Stimulated activated CD8-positive, alpha-beta memory T cell treated with anti-CD3 and anti-CD28 coated beads, Interleukin-7, amount 100 ng/mL, for 4 hours (primary cell): Measurements from ENCODE around the gene ZBTB16.

Experiments used
- DNase-seq, 2 donors: peaks; one replicate each; pipeline ENCODE4 v3.0.0-alpha.2; 2020; ENCODE audit warnings: low read depth in 2 of 2

ZBTB16 gene

DNA sequence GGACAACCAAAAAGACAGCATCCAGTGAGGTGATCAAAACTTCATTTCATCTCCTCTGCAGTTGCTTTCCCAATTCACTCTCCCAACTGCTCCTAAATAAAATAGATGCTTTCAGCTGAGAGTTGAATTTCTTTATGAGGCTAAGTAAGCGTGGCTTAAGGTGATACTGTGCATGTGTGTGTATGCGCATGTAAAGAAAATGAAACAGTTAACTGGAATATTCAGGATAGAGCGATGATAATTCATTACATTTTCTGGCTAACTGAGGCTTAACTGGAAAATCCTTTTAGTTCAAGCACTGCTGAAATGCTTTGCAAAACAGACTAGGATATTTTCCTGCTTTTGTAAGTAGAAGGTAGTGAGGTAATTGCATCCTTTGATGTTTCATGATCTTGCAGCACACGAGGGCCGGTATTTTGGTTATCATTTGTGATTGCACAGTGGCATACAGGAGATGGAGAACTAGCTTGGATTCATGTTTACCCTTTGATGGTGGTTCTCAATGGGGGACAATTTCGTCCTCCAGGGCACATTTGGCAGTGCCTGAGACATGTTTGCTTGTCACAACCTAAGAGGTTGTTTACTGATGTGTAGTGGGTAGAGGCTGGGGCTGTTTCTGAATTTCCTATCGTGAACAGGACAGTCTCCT is 71.2 kb downstream of the ZBTB16 start:
- no peak for DNase-seq

DNA sequence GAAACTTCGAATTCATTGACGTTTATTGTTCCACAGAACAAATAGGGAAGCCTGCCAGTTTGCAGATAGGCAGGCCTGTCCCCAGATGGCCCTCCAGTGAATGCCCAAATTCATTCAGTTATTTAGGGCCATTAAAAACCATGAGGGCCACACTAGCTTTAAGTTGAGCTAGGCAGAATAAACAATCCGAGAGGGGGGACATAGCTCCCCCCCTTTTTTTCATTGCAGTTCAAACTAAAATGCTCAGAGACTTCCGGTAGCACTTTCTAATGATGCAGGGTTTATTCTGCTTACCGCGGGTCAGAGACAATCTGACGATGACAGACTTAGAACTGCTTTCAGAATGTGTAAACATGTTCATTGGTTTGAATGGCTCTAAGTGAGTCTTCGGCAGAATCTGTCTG is 72.0 kb downstream of the ZBTB16 start:
- DNase-seq: no peak

DNA sequence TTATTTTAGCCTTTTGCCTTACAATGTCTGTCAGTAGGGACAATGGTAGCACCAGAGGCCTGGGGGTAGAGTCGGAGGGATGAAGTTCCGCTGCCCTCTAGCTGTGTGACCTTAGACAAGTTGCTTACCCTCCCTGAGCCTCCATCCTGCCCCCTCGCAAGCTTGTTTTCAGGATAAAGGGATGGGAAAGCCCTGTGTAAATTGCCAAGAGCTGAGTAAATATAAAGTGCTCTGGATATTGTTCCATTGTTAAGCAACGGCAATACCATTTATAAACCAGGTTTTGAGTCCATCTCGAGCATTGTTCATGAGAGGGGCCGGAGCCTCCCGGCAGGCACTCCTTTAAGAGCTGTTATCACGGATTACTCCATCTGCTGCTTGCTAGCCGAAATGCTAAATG is 72.9 kb downstream of the ZBTB16 start:
- DNase-seq: no peak

DNA sequence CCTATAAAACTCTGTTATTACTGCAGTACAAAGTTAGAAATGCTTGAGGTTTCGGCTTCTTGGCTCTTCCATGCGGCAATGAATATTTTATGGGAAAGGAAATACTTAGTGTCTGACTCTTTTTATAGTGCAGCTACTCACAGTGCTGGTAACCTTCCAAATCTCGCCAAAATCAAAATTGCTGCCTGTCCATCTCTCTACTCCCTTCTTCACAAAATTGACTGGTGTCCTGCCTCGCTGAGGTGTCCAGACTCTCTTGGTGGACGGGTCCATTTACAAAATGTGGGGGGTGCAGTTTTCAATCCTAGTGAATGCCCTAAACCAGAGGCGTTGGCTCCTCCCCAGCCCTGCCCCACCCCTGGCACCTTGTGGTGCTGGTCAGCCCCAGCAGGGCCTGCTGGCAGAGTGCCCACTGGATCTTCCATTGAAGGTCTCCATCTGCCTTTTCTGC is 73.5 kb downstream of the ZBTB16 start:
- DNase-seq: no peak

DNA sequence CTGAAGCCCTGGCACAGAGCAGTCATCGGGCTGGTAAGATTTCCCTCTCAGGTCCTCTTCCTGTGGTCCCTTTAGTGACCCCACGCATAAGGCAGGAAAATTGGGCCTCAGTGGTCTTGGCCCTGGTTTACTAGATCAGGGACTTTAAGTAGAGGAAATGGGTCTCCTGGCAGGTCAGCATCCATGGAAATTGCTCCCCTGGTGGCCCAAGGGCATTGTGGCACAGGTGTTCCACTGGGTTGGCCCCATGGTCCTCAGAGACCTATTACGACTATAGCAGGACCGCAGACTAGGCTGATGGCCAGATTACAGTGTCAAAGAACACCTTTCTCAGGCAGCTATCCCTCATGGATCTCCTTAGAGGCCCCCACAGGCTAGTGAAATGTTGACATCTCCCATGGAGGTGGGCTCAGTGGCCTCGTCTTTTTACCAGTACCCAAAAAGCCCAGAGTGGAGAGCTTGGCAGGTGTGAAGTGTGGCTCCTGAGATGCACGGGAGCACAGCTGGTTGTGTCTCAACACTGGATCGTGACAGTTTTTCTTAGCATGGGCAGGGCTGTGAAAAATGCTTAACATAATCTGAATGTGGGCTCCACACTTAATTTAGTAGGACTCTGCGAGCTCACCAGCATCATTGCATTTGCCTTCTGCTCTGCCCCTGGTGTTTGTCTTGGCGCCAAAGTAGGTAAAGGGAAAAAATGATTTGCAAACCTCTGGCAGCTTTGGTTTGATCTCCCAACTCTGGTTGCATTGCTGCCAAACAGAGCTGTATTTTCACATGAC is 74.2 kb downstream of the ZBTB16 start:
- DNase-seq: no peak

DNA sequence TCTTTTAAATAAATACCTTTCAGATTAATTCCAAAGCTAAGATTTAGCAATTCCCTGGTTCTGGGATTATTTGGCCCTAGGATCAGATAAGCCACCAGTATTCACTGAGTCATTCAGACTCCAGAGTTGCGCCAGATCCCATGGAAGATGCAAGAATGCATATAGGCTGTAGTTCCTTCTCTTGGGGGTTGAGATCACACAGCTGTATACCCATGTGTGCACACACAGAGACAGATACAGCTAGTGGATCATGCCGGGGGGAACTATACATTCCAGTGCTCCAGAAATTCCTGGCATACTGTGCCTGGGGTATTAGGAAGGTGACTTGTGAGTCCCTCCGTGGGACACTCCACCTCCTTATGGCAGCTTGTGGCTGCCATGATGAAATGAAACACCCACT is 75.4 kb downstream of the ZBTB16 start:
- DNase-seq: no peak

DNA sequence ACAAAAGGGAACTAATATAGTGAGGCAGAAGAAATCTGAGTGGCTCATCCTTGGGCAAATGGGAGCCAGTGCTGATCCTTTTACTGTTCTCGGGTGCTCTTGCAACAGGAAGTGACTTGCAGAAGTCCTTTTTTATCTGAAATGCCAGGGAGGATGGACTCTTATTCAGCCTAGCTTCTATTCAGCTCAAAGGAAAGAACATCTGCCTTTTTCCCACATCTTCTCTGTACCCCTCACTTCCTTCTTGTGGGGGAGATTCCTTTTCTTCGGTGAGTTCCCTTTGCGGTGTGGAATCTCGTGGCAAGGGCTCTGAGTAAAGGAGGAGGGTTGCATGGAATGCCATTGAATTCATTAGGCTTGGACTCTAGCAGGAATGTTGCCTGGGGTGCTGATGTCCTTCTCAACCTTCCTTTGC is 76.2 kb downstream of the ZBTB16 start:
- no peak for DNase-seq

DNA sequence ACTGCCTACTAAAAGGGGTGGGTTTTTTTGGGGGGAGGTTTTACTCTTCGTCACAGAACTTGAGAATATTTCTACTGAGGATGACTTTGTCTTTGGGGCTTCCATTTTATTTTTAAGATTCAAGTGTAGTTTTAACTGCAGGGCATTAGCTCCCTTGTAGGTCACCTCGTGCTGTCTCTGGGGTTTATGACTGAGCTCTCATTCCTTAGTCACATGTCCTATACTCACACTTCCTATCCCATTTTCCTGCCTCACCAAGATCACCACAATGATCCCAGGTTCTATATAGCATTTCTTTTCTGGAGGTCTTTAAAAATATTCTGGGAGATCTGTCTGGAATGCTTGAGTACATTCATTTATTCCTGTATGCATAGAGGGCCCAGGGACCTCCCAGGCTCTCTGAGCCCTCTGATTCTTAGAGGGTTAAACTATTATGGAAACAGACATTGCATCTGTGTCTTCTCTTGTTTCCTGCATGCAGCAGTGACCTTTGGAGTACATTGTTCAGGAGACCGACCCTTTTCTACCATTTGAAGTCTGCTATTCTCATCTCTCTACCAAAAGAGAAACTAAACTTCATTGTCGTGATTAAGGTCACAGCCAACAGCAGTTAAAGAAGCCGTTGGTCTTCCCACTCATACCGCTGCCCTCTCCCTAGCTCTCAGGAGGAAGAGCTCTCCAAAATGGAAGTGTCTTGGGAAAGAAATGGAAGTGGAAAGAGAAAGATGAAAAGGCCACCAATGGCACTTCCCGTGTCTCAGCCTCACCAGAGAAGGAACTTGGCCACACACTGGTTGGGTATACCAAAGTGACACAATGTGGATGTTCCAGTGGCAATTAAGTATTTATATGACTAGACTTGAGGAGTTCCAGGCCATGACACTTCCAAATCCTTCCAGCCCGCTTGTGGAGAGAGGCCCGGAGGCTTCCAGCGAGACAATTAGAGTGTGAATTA is 77.5 kb downstream of the ZBTB16 start:
- DNase-seq: no peak

DNA sequence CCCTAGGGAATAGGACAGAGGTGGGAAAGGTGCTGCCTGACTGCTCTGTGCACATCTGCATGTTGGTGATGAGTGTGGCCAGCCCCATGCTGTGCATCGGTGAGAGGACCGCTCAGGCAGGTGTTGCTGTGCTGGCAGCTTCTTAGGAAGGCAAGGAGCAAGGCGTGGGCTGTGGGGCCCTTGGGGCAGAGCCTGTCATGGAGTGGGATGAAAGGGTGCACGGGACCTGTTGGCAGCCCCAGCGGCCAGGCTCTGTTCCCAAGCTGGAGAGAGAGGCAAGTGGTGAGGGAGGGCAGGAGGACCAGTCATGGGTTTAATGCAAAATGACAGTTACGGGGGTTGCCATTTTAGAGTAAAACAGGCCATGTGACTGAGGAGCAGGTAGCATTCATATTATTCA is 78.3 kb downstream of the ZBTB16 start:
- DNase-seq: no peak

DNA sequence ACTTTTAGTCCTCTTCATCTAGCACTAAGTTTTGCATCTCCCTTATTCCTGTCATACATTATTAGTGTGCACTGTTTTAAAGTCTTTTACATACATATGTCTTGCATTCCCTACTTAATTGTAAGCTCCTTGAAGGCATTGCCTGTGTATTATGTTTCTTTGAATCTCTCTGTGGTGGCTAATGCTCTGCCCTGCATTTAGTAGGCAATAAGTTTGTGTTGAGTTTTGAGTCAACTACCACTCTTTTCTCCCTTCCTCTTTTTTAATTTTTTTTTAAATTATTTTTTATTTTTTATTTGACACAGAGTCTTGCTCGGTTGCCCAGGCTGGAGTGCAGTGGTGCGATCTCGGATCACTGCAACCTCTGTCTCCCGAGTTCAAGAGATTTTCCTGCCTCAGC is 78.9 kb downstream of the ZBTB16 start:
- DNase-seq: no peak

DNA sequence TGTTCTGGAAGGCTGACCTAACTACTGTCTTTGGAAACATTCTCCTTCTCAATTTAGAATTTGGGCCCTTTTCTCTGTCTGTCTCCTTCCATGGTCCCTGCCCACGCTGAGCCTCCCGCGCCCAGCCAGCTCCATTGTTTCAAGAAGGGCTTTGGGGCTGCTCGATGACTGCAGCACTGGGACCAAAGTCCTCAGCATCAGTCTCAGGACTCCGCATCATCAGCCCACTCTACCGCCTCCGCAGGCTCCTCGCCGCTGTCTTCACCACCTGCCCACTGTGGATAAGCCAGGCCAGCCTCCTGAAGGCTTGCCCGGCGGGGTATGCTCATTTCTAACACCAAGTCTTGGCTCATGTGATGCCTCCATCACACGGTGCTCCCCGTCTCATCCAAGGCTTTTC is 81.3 kb downstream of the ZBTB16 start:
- no peak for DNase-seq

DNA sequence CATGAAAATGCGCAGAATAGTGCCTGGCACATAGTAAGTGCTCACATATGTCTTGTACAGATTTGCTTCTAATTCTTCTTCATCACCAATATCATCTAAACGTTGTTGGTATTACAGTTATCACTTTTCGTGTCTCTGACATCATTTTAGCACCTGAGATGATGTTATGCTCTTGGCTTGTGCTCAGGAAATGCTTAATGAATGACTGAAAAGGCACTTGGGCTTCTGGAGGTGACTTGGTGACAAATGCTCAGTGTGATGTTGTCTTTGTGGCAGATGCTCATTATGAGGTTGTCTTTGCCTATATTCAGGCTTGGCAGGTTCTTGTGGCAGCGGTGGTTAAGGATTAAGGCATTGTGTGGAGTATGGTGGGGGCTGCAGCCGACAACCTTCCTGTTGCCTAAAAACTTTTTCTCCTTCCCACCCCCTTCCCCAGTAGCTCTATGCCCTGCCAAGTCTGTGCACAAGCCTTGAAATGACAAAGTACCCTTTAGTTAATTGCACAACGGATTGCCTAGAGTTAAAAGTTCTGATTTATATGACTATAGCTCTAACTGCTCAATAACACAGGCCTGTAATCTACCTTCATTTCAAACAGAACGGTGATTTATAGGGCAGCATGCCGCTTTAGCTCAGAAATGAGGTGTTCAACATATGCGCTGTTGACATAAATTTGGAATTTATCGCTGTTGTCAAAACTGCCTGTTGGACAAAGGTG is 82.5 kb downstream of the ZBTB16 start:
- no peak for DNase-seq

DNA sequence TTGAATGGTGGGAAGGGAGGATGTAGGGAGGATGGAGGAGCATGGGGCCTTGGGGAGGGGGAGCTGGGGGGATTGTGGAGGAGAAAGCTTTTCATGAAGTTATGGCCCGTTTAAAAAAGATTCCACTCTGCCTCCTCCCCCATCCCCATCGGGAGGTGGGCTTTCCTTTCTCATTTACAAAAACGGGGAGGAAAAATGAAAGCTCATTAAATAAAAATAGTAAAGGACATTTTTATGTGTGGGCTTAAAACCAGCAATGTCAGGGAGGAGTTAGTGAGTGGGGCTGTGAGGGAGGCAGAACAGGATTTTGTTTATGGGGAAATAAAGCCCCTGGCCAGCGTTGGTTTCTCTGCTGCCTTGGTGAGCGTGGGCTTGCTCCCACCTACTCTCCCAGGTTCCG is 83.2 kb downstream of the ZBTB16 start:
- DNase-seq: no peak

DNA sequence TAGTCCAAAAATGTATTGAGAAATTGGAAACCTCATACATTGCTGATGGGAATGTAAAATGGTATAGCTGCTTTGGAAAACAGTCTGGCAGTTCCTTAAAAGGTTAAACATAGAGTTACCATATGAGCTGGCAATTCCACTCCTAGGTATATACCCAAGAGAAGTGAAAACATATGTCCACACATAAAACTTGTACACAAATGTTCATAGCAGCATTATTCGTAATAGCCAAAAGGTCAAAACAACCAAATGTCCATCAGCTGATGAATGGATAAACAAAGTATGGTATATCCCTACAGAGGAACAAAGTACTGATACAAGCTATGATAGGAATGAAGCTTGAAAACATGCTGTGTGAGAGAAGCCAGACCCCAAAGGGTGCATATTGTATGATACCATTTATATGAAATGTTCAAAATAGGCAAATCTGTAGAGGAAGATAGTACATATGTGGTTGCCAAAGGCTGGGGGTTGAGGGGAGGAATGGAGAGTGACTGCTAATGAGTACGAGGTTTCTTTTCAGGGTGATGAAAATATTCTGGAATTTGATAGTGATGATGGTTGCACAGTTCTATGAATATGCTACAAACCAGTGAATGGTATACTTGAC is 85.8 kb downstream of the ZBTB16 start:
- DNase-seq: no peak

DNA sequence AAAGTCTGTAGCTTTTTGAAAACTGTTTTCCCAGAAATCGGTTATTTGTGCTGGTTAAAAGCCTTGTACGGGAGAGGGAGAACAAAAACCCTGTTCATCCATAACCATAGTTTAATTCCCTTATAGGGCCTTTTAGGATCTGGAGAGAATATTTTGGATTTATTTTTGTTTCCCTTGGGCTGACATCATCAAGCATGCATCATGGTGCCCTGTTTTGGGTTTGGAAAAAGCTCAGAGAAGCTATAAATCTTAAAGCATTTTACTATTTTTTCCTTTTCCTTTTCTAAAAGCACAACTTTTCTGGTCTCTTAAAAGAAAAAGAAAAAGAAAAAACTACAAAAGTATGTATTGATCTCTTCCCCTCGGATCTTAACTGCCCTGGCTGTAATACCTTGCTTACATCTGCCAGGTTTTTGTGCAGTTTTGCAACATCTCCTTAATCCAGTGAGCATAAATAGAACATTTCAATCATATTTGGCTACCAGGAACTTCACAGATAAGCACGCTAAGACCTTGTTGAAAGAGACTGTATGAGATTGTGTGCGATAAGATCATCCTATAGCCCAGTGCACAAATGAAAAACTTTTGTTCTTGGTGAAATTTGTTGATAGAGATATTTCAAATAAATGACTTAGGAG is 88.0 kb downstream of the ZBTB16 start:
- DNase-seq: no peak

DNA sequence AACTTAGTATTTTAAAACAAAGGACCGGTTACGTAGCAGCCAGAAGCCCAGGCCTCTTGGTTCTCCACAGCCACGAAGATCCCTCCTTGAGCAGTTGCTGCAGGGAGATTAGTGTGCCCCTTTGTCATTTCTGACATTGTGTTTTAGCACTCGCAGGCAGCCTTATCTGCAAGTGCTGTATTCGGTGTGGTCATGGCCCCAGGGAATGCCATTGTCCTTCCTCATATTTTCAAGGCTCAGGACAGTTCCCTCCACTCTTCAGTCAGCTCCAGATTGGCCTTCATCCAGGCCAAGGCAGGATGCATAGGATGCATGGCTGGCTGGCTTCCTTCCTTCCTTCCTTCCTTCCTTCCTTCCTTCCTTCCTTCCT is 88.5 kb downstream of the ZBTB16 start:
- DNase-seq: no peak

DNA sequence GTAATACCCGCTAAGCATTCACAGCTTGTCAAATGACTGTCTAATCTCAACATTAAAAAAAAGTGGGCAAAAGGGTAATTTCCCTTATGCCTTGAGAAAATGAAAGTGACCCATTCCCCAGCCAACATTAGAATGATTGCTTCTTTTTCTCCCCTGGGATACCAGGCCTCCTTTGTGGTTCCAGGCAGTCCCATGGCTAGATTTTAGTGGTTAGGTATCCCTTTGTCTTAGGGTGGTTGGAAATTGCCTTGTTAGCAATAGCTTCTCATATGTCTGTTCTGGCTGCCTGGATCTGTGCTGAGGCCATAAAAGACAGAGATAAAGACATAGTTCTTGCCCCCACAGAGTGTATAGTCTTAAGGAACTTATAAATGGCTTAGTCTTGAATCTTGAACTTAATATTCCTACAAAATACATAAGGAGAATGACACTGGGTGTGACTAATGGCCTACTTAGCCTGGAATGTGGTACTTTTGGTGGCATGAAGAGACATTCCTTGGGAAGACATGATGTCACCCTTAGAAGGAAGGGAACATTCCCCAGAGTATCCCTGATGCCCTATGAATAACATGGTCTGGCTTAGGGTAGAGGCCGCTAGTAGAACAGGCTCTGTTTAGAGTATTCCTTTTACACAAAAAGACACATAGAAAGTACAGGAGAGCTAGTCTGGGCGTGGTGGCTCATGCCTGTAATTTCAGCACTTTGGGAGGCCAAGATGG is 90.3 kb downstream of the ZBTB16 start:
- DNase-seq: no peak

DNA sequence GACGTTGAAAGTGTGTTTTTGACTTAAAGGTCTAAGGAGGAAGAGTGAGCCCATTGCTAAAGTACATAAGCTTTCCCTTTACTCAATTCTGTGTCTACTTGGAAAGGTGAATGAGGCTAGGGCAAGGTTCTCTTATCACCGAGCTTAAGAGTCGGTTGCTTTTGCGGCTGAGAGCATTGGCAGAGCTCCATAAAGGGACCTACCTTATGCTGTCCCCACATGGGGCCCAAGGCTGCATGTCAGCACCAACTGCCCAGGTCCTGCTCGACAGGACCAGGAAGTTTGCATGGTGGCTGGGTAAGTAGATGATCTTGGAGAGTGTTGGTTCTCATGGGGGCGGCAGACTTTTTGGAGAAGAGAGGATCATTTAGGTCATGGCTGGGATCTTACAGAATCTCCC is 91.2 kb downstream of the ZBTB16 start:
- DNase-seq: no peak

DNA sequence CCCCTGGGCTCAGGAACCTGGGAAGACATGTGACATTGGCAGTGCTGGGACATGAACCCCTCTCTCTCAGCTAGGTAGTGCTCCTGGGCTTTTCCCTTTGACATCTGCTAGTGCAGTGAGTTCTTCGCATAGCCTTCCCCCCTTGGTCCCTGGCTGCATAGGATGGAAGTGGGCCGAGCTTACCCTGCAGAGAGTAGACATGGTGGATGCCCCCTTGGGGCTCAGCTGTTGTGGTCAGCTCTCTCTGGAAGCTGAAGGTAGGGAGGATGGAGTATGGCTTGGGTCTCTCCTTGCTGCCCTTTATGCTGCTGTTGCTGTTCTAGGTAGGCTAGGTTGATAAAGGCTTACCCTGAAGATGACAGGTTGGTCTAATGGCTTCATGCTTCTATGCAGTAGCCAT is 92.1 kb downstream of the ZBTB16 start:
- no peak for DNase-seq

DNA sequence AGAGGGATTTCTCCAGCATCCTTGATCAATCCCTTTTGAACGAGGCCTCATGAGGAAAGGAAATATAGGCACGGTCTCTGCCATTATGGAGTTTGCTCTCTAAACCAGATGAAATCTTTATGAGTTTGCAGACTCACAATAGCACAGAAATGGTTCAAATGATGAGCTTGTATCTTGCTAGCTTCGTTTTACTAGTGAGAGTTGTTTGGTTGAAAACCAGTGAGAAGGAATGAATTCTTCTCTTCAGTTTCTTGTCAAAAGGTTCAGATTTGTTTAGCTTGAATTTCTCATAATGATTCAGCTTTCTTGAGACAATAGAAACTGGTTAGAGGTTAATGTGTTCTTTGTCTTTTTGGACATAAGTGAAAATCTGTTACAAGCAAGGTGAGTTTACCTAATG is 92.7 kb downstream of the ZBTB16 start:
- DNase-seq: no peak
